ENCODE measurements around the gene TLCD5. TPM values are rescaled to one million over a fixed set of nuclear protein-coding genes. Genes with fewer than 3 reads are reported as not detected.

Gene TLCD5
- total RNA-seq, 1 experiment from 2014 or later: 8.3 TPM

DNA sequence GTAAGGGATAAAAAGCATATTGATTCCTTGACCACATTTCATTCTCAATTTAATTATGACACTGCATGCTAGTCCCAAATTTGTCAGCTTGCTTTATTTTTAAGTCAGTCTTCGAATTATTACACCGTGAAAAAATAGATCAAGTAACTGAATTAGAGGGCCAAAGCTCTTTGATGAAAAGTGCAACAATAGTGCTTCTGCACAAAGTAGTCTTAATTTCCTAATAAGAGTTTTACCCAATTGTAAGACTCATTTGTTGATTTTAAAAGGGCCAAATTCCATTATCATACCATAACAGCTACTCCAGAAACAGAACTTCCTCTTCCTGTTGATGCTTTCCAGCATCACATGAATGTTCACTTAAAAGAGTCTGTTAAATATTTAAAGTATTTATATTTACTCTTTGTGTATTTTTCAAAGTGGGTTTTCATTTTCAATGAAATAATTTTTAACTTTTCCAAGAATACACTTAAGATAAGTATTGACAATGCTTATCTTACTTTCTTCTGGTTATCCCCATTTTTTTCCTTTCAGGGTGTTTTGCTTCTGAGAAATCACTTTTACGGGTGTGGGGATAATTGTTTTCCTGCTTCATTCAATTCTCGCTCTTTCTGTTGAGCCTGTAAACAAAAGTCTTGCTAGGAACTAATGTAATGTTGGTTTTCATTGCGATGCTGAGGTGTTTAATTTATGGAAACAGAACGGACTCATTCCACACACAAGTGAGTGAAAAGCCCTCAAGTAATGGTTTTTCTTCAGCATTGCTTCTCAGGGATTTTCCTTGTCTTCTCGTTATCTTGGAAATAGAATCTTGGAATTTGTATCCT, 13.2 kb downstream of the TLCD5 start:
- Mint-ChIP-seq H3K27ac (no peak overlapping the region), H3K4me3 (peak overlapping the region; percentile 99), H3K4me1 (peaks cover 40% of the 10 kb centered on the region), H3K27me3 (ENCODE audit: low read depth) (no peaks in the 10 kb centered on the region), H3K36me3 (no peaks in the 10 kb centered on the region), H3K9me3 (no peaks in the 10 kb centered on the region)
- DNase-seq (ENCODE audit: low spot score) (no peak), ATAC-seq (no peak)
- ChIA-PET CTCF (interaction anchor here (0.8 to 1.5 kb wide), 5 partner anchors 13 to 347 kb away, joined by 3 to 6 read pairs (median 3); partner anchors contain the start of gene TLCD5), POLR2A (interaction anchor here (1.3 kb wide), 1 partner anchor 102 kb away, joined by 3 read pairs; no protein-coding TSS in a partner anchor)
- no peak for TF ChIP-seq EMX1 (CRISPR knock-in tag; IDR thresholded peaks at IDR 0.05)
- no peak for TF ChIP-seq ESRRA (CRISPR knock-in tag; IDR thresholded peaks at IDR 0.05; ENCODE audit: borderline replicate concordance)
- no peak for TF ChIP-seq NFE2L1 (CRISPR knock-in tag; IDR thresholded peaks at IDR 0.05)
- no peak for TF ChIP-seq RORB (CRISPR knock-in tag; IDR thresholded peaks at IDR 0.05)
- no peak for TF ChIP-seq SP1 (CRISPR knock-in tag; conservative IDR thresholded peaks at IDR 0.05)
- no peak for TF ChIP-seq OVOL2 (CRISPR knock-in tag; IDR thresholded peaks at IDR 0.05; ENCODE audit: borderline replicate concordance)
- TF ChIP-seq, protein P1, sequence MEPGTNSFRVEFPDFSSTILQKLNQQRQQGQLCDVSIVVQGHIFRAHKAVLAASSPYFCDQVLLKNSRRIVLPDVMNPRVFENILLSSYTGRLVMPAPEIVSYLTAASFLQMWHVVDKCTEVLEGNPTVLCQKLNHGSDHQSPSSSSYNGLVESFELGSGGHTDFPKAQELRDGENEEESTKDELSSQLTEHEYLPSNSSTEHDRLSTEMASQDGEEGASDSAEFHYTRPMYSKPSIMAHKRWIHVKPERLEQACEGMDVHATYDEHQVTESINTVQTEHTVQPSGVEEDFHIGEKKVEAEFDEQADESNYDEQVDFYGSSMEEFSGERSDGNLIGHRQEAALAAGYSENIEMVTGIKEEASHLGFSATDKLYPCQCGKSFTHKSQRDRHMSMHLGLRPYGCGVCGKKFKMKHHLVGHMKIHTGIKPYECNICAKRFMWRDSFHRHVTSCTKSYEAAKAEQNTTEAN (CRISPR knock-in tag; IDR thresholded peaks at IDR 0.05): no peak
- TF ChIP-seq JUN (CRISPR knock-in tag; IDR thresholded peaks at IDR 0.05): no peak
- TF ChIP-seq, protein P2, sequence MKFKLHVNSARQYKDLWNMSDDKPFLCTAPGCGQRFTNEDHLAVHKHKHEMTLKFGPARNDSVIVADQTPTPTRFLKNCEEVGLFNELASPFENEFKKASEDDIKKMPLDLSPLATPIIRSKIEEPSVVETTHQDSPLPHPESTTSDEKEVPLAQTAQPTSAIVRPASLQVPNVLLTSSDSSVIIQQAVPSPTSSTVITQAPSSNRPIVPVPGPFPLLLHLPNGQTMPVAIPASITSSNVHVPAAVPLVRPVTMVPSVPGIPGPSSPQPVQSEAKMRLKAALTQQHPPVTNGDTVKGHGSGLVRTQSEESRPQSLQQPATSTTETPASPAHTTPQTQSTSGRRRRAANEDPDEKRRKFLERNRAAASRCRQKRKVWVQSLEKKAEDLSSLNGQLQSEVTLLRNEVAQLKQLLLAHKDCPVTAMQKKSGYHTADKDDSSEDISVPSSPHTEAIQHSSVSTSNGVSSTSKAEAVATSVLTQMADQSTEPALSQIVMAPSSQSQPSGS (CRISPR knock-in tag; IDR thresholded peaks at IDR 0.05; ENCODE audit: borderline replicate concordance, low read depth): no peak
- no peak for TF ChIP-seq NFATC4 (CRISPR knock-in tag; IDR thresholded peaks at IDR 0.05)
- TF ChIP-seq NR1H2 (CRISPR knock-in tag; IDR thresholded peaks at IDR 0.05): no peak
- no peak for TF ChIP-seq TP53 (CRISPR knock-in tag; IDR thresholded peaks at IDR 0.05)
- TF ChIP-seq CREB1 (CRISPR knock-in tag; IDR thresholded peaks at IDR 0.05): no peak
- no peak for TF ChIP-seq TEAD4 (CRISPR knock-in tag; IDR thresholded peaks at IDR 0.05)
- TF ChIP-seq FOXP1 (CRISPR knock-in tag; IDR thresholded peaks at IDR 0.05; ENCODE audit: borderline replicate concordance): no peak
- no peak for TF ChIP-seq SMAD4 (CRISPR knock-in tag; IDR thresholded peaks at IDR 0.05)
- TF ChIP-seq, protein P3, sequence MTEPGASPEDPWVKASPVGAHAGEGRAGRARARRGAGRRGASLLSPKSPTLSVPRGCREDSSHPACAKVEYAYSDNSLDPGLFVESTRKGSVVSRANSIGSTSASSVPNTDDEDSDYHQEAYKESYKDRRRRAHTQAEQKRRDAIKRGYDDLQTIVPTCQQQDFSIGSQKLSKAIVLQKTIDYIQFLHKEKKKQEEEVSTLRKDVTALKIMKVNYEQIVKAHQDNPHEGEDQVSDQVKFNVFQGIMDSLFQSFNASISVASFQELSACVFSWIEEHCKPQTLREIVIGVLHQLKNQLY (CRISPR knock-in tag; IDR thresholded peaks at IDR 0.05): no peak
- no peak for TF ChIP-seq CBFB (CRISPR knock-in tag; IDR thresholded peaks at IDR 0.05; ENCODE audit: low read depth)
- no peak for TF ChIP-seq TEAD1 (CRISPR knock-in tag; IDR thresholded peaks at IDR 0.05)

DNA sequence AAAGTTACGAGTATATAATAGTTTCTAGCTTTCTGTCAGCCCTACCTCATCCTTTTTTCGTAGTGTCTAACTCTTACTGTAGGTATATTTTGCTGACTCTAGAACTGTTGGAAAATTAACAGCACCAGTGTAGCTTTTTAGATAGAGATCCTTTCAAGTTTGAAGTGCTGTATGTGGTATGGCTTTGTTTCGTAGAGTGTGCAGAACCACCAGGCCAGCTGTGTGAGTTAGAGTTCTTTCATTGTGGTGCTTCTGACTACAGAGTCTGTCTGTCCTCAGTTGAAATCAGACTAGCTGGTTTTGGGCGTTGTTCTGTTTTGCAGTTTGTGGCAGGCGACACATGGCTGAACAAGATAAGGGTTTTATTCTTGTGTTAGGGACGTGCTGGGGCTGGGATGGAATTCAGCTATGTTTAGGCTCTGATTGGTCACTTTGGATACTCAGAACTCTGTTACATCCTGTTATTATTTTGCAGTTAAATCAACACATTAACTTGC, 14.3 kb downstream of the TLCD5 start:
- no peaks in the 10 kb centered on the region for H3K36me3 Mint-ChIP-seq
- H3K27me3 Mint-ChIP-seq (ENCODE audit: low read depth): no peaks in the 10 kb centered on the region
- peak overlapping the region; percentile 47; the same call in 1 of the 2 replicates for H3K27ac Mint-ChIP-seq
- DNase-seq (ENCODE audit: low spot score) (no peak), ATAC-seq (no peak)
- H3K4me1 Mint-ChIP-seq: peaks cover 46% of the 10 kb centered on the region
- peak overlapping the region; percentile 38 for H3K4me3 Mint-ChIP-seq
- ChIA-PET CTCF (interaction anchor here (0.5 to 0.9 kb wide), 4 partner anchors 36 to 1976 kb away, joined by 3 to 4 read pairs (median 4); no protein-coding TSS in a partner anchor), POLR2A (no interaction called here)
- H3K9me3 Mint-ChIP-seq: no peaks in the 10 kb centered on the region
- TF ChIP-seq ZNF671 (CRISPR knock-in tag; IDR thresholded peaks at IDR 0.05) (no peak), JAZF1 (CRISPR knock-in tag; IDR thresholded peaks at IDR 0.05) (no peak), MXD4 (CRISPR knock-in tag; IDR thresholded peaks at IDR 0.05; ENCODE audit: borderline replicate concordance) (no peak), SP1 (CRISPR knock-in tag; conservative IDR thresholded peaks at IDR 0.05) (no peak), ZNF138 (CRISPR knock-in tag; conservative IDR thresholded peaks at IDR 0.05) (no peak), ATF1 (CRISPR knock-in tag; IDR thresholded peaks at IDR 0.05) (no peak), PRRX2 (CRISPR knock-in tag; IDR thresholded peaks at IDR 0.05) (no peak), ZNF263 (CRISPR knock-in tag; IDR thresholded peaks at IDR 0.05; ENCODE audit: low read depth) (no peak), ZNF219 (CRISPR knock-in tag; IDR thresholded peaks at IDR 0.05; ENCODE audit: borderline replicate concordance) (no peak), ZNF416 (CRISPR knock-in tag; IDR thresholded peaks at IDR 0.05) (no peak)
- TF ChIP-seq, protein P4, sequence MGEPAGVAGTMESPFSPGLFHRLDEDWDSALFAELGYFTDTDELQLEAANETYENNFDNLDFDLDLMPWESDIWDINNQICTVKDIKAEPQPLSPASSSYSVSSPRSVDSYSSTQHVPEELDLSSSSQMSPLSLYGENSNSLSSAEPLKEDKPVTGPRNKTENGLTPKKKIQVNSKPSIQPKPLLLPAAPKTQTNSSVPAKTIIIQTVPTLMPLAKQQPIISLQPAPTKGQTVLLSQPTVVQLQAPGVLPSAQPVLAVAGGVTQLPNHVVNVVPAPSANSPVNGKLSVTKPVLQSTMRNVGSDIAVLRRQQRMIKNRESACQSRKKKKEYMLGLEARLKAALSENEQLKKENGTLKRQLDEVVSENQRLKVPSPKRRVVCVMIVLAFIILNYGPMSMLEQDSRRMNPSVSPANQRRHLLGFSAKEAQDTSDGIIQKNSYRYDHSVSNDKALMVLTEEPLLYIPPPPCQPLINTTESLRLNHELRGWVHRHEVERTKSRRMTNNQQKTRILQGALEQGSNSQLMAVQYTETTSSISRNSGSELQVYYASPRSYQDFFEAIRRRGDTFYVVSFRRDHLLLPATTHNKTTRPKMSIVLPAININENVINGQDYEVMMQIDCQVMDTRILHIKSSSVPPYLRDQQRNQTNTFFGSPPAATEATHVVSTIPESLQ (CRISPR knock-in tag; IDR thresholded peaks at IDR 0.05): no peak
- TF ChIP-seq, protein P3 (CRISPR knock-in tag; IDR thresholded peaks at IDR 0.05): no peak

Measured in WTC11 (cell line).